Measurements from ENCODE around the gene NLRC5.

Gene NLRC5

GRCh38 chr16:57043248-57043647, 53.9 kb downstream of the NLRC5 start:
- Histone ChIP-seq H2AFZ (ENCODE audit: low read depth, low read length, severe bottlenecking) (no peak overlapping the region), H4K20me1 (ENCODE audit: low read depth, low read length) (no peaks in the 10 kb centered on the region), H3K9me2 (replicated peaks; ENCODE audit: insufficient read depth, low read length) (no peaks in the 10 kb centered on the region), H3K36me3 (ENCODE audit: low read length) (no peaks in the 10 kb centered on the region), H3K27me3 (ENCODE audit: low read length) (no peaks in the 10 kb centered on the region), H3F3A (ENCODE audit: insufficient read depth) (no peaks in the 10 kb centered on the region), H3K4me2 (ENCODE audit: low read depth, low read length, poor library complexity, severe bottlenecking) (no peak overlapping the region), H3K9ac (ENCODE audit: low read length) (no peak overlapping the region), H3K27ac (ENCODE audit: low read depth, low read length) (no peak overlapping the region), H3K9me3 (ENCODE audit: insufficient read depth, low read length) (no peaks in the 10 kb centered on the region), H3K79me2 (ENCODE audit: insufficient read depth, low read length) (no peaks in the 10 kb centered on the region), H3K4me3 (ENCODE audit: insufficient read depth, low read length, poor library complexity, severe bottlenecking) (no peak overlapping the region)
- TF ChIP-seq EZH2phosphoT487 (conservative IDR thresholded peaks at IDR 0.05; ENCODE audit: low read length), result no peak
- TF ChIP-seq, protein P1, sequence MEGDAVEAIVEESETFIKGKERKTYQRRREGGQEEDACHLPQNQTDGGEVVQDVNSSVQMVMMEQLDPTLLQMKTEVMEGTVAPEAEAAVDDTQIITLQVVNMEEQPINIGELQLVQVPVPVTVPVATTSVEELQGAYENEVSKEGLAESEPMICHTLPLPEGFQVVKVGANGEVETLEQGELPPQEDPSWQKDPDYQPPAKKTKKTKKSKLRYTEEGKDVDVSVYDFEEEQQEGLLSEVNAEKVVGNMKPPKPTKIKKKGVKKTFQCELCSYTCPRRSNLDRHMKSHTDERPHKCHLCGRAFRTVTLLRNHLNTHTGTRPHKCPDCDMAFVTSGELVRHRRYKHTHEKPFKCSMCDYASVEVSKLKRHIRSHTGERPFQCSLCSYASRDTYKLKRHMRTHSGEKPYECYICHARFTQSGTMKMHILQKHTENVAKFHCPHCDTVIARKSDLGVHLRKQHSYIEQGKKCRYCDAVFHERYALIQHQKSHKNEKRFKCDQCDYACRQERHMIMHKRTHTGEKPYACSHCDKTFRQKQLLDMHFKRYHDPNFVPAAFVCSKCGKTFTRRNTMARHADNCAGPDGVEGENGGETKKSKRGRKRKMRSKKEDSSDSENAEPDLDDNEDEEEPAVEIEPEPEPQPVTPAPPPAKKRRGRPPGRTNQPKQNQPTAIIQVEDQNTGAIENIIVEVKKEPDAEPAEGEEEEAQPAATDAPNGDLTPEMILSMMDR (IDR thresholded peaks at IDR 0.05; ENCODE audit: insufficient read depth, low read length, poor library complexity, severe bottlenecking), result no peak

- Histone ChIP-seq H3K27ac (ENCODE audit: low read depth, low read length) (no peak overlapping the region), H3K9me3 (ENCODE audit: insufficient read depth, low read length) (no peaks in the 10 kb centered on the region), H3K27me3 (ENCODE audit: low read length) (no peaks in the 10 kb centered on the region), H3K79me2 (ENCODE audit: insufficient read depth, low read length) (no peaks in the 10 kb centered on the region), H3K4me3 (ENCODE audit: insufficient read depth, low read length, poor library complexity, severe bottlenecking) (no peak overlapping the region), H4K20me1 (ENCODE audit: low read depth, low read length) (no peaks in the 10 kb centered on the region), H3K9ac (ENCODE audit: low read length) (no peak overlapping the region), H3K9me2 (replicated peaks; ENCODE audit: insufficient read depth, low read length) (no peaks in the 10 kb centered on the region), H3K4me2 (ENCODE audit: low read depth, low read length, poor library complexity, severe bottlenecking) (no peak overlapping the region), H3K36me3 (ENCODE audit: low read length) (no peaks in the 10 kb centered on the region), H3F3A (ENCODE audit: insufficient read depth) (no peaks in the 10 kb centered on the region), H2AFZ (ENCODE audit: low read depth, low read length, severe bottlenecking) (no peak overlapping the region)
- TF ChIP-seq, protein P1 (IDR thresholded peaks at IDR 0.05; ENCODE audit: insufficient read depth, low read length, poor library complexity, severe bottlenecking), result no peak
- TF ChIP-seq EZH2phosphoT487 (conservative IDR thresholded peaks at IDR 0.05; ENCODE audit: low read length), result no peak
Measured at GRCh38 chr16:57044931-57045693, 55.8 kb downstream of the NLRC5 start.

GRCh38 chr16:57045694-57046381, 56.5 kb downstream of the NLRC5 start:
- Histone ChIP-seq H3K27me3 (ENCODE audit: low read length) (no peaks in the 10 kb centered on the region), H3K9me2 (replicated peaks; ENCODE audit: insufficient read depth, low read length) (no peaks in the 10 kb centered on the region), H4K20me1 (ENCODE audit: low read depth, low read length) (no peaks in the 10 kb centered on the region), H3F3A (ENCODE audit: insufficient read depth) (no peaks in the 10 kb centered on the region), H3K9ac (ENCODE audit: low read length) (no peak overlapping the region), H3K4me2 (ENCODE audit: low read depth, low read length, poor library complexity, severe bottlenecking) (no peak overlapping the region), H3K79me2 (ENCODE audit: insufficient read depth, low read length) (no peaks in the 10 kb centered on the region), H3K4me3 (ENCODE audit: insufficient read depth, low read length, poor library complexity, severe bottlenecking) (no peak overlapping the region), H3K9me3 (ENCODE audit: insufficient read depth, low read length) (no peaks in the 10 kb centered on the region), H3K36me3 (ENCODE audit: low read length) (no peaks in the 10 kb centered on the region), H2AFZ (ENCODE audit: low read depth, low read length, severe bottlenecking) (no peak overlapping the region), H3K27ac (ENCODE audit: low read depth, low read length) (no peak overlapping the region)
- TF ChIP-seq EZH2phosphoT487 (conservative IDR thresholded peaks at IDR 0.05; ENCODE audit: low read length), result no peak
- TF ChIP-seq, protein P1 (IDR thresholded peaks at IDR 0.05; ENCODE audit: insufficient read depth, low read length, poor library complexity, severe bottlenecking), result peak; percentile 61
